A549 (cell line): Measurements from ENCODE around the gene STAC.

Experiments
- POLR2A ChIP-seq: IDR thresholded peaks from 2 replicates; pipeline ENCODE4 v1.6.1; 2012; ENCODE audit warnings: mild to moderate bottlenecking, low read length
- RAD21 ChIP-seq, 2 experiments: fragments of >200 bp in 1 of 2; sonication (Bioruptor Twin) in 1 of 2; formaldehyde crosslinking in 1 of 2; IDR thresholded peaks in 1 of 2; conservative IDR thresholded peaks in 1 of 2; 2 replicates in 1 of 2; 3 replicates in 1 of 2; pipeline ENCODE4 v1.6.1; 2012 to 2018; ENCODE audit warnings: inconsistent platforms in 1 of 2
- TF ChIP-seq, protein P1 (sequence below): fragments of 250-450 bp; sonication (Bioruptor Pico); IDR thresholded peaks from 2 replicates; pipeline ENCODE4 v1.5.0; 2021; ENCODE audit warnings: mild to moderate bottlenecking, moderate library complexity, borderline replicate concordance
- TF ChIP-seq, protein P2 (sequence below): IDR thresholded peaks from 2 replicates; pipeline ENCODE4 v1.6.1; 2012
- TF ChIP-seq, protein P3 (sequence below): fragments of >200 bp; sonication (Bioruptor Twin); formaldehyde crosslinking; IDR thresholded peaks from 3 replicates; pipeline ENCODE4 v1.5.1; 2016

DNA sequence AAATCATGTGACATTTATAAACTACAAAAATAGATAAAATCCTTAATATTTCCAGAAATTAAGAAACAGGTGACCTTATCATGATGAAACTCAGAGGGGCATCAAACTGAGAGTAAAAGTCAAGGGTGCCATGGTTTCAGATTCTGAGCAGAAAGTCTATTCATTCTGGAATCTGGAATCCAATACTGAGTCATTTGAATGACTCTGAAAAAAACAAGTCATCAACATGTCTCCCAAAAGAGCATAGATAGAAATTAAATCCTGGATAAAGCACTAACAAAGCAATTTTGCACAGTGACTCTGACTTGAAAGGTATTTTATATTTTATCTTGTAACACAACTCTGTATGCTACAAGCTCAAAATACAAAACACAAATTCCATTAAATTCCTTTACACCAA is 23.4 kb downstream of the STAC start:
- TF ChIP-seq POLR2A, result no peak
- TF ChIP-seq, protein P1, sequence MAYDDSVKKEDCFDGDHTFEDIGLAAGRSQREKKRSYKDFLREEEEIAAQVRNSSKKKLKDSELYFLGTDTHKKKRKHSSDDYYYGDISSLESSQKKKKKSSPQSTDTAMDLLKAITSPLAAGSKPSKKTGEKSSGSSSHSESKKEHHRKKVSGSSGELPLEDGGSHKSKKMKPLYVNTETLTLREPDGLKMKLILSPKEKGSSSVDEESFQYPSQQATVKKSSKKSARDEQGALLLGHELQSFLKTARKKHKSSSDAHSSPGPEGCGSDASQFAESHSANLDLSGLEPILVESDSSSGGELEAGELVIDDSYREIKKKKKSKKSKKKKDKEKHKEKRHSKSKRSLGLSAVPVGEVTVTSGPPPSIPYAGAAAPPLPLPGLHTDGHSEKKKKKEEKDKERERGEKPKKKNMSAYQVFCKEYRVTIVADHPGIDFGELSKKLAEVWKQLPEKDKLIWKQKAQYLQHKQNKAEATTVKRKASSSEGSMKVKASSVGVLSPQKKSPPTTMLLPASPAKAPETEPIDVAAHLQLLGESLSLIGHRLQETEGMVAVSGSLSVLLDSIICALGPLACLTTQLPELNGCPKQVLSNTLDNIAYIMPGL (CRISPR knock-in tag), result no peak
- TF ChIP-seq, protein P2, sequence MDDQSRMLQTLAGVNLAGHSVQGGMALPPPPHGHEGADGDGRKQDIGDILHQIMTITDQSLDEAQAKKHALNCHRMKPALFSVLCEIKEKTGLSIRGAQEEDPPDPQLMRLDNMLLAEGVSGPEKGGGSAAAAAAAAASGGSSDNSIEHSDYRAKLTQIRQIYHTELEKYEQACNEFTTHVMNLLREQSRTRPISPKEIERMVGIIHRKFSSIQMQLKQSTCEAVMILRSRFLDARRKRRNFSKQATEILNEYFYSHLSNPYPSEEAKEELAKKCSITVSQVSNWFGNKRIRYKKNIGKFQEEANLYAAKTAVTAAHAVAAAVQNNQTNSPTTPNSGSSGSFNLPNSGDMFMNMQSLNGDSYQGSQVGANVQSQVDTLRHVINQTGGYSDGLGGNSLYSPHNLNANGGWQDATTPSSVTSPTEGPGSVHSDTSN, result no peak
- TF ChIP-seq, protein P3, sequence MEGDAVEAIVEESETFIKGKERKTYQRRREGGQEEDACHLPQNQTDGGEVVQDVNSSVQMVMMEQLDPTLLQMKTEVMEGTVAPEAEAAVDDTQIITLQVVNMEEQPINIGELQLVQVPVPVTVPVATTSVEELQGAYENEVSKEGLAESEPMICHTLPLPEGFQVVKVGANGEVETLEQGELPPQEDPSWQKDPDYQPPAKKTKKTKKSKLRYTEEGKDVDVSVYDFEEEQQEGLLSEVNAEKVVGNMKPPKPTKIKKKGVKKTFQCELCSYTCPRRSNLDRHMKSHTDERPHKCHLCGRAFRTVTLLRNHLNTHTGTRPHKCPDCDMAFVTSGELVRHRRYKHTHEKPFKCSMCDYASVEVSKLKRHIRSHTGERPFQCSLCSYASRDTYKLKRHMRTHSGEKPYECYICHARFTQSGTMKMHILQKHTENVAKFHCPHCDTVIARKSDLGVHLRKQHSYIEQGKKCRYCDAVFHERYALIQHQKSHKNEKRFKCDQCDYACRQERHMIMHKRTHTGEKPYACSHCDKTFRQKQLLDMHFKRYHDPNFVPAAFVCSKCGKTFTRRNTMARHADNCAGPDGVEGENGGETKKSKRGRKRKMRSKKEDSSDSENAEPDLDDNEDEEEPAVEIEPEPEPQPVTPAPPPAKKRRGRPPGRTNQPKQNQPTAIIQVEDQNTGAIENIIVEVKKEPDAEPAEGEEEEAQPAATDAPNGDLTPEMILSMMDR, result no peak
- TF ChIP-seq RAD21 (conservative IDR thresholded peaks at IDR 0.05 in 1 of 2, IDR thresholded peaks at IDR 0.05 in 1 of 2), result no peak
